Measurements from ENCODE around the gene MMAB.

DNA sequence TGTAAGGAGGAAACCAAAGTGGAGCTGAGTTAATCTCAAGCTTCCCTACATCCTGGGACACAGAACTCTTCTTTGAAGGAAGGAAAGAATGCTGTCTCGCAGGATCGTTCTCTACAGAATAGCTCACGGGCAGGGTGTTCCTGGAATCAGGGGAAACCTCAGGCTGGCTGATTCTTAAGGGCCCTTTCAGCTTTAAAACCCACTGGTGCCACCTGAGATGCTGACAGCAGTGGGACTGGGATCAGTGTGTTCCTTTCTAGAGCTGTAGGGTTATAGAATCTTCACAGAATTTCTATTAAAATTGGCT, 48.1 kb downstream of the MMAB start:
- TF ChIP-seq, protein P1, sequence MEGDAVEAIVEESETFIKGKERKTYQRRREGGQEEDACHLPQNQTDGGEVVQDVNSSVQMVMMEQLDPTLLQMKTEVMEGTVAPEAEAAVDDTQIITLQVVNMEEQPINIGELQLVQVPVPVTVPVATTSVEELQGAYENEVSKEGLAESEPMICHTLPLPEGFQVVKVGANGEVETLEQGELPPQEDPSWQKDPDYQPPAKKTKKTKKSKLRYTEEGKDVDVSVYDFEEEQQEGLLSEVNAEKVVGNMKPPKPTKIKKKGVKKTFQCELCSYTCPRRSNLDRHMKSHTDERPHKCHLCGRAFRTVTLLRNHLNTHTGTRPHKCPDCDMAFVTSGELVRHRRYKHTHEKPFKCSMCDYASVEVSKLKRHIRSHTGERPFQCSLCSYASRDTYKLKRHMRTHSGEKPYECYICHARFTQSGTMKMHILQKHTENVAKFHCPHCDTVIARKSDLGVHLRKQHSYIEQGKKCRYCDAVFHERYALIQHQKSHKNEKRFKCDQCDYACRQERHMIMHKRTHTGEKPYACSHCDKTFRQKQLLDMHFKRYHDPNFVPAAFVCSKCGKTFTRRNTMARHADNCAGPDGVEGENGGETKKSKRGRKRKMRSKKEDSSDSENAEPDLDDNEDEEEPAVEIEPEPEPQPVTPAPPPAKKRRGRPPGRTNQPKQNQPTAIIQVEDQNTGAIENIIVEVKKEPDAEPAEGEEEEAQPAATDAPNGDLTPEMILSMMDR (conservative IDR thresholded peaks at IDR 0.05; ENCODE audit: low read depth, low read length): no peak
- TF ChIP-seq EZH2 (IDR thresholded peaks at IDR 0.05; ENCODE audit: borderline replicate concordance, low read depth, low read length, poor library complexity, severe bottlenecking): no peak
